Tongue (tissue), 2 donors: ENCODE measurements around the gene NKG7. TPM values are rescaled to one million over a fixed set of nuclear protein-coding genes. Genes with fewer than 3 reads are reported as not detected.

Source experiments
- DNase-seq: peaks from one replicate; pipeline ENCODE4 v3.0.0-alpha.2; 2015
- total RNA-seq: library from RNA; depleted of rRNA; stranded (reverse); fragments of >200 nt; gene quantifications from one replicate; pipeline ENCODE4 v1.2.3, GENCODE V29; 2014

NKG7 gene
- total RNA-seq, 1 donor from 2014 or later: 2.3 TPM

GRCh38 chr19:51389143-51389542 is 16.7 kb upstream of the NKG7 start:
- DNase-seq: no peak

GRCh38 chr19:51387924-51388389 is 15.5 kb upstream of the NKG7 start, which contains the start of gene LIM2:
LIM2 (minus strand) TSS chr19:51387974; CDS start chr19:51387443, 531 bp downstream.
- DNase-seq: no peak

DNA sequence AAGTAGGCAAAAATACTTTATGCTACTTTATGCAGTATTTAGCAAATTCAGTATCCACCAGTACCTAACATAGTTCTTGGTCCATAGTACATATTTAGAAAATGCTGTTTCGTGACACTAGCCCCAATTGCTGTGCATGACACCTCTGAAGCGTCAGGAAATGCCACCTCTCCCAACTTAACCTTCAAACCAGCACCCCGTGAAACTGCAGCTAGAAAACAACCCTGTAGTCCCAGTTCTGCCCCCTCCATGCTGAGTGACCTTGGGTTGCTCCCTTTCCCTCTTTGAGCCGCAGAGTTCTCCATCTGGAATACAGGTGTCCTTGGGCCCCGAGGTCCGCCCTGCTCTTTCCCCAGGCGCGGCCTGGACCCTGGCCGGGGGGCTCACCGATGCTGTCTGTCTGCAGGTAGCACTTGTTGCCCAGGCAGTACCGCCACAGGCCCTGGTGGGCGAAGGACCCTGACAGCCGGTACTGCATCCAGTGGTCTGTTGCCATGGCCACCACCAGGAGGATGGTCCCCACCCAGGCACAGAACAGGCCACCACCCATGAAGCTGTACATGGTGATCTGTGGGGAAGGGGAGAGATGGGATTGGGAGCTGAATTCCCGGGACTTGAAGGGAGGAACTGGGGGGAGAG is 14.5 kb upstream of the NKG7 start:
- DNase-seq: no peak

GRCh38 chr19:51382004-51382403 is 9.6 kb upstream of the NKG7 start:
- DNase-seq: no peak

DNA sequence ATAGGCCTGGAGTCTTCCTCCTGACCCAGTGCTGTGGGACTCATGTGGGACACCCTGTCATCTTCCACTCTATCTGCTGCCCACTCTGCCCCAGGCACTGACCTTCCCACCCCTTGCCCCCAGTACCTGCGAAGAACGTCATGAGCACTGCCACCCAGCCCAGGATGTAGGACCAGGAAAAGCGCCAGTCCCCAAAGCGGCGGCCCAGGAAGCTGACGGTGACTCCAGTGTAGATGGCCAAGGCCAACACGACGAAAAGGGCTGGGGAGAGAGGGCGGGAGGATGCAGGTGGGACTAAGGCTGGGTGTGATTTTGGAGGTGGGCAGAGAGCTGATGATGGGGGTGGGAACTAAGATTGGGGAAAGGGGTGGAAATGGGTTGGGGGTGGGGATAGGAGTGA is 7.9 kb upstream of the NKG7 start:
- no peak for DNase-seq

GRCh38 chr19:51377422-51377821 is 5.0 kb upstream of the NKG7 start:
- DNase-seq: no peak

DNA sequence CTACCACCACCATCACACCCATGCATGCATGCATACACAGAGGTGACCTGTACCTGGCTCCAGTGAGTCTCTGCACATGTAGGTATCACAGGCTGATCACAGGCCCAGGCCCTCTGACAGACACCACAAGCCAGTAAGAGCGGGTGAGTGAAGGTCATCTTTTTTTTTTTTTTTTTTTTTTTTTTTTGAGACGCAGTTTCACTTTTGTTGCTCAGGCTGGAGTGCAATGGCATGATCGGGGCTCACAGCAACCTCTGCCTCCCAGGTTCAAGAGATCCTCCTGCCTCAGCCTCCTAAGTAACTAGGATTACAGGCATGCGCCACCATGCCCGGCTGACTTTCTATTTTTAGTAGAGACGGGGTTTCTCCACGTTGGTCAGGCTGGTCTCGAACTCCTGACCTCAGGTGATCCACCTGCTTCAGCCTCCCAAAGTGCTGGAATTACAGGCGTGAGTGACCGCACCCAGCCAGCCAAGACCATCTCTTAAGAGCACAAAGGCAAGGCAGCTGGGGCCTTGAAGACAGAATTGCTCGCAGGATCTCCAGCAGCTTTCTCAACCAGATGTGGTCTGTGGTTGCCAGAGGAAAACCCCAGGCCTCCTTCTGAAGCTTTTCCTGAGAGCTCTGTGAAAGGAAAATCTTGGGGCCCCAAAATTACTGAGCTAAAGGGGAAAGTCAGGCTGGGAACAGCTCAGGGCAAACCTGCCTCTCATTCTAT is 3.2 kb upstream of the NKG7 start:
- no peak for DNase-seq

GRCh38 chr19:51372021-51372648 is 319 bp downstream of the NKG7 start:
- DNase-seq: no peak

- no peak for DNase-seq
Observed at GRCh38 chr19:51371186-51371690, 1.2 kb downstream of the NKG7 start.

- DNase-seq: no peak
Observed at GRCh38 chr19:51370230-51370629, 2.2 kb downstream of the NKG7 start.

GRCh38 chr19:51368366-51369282 is 3.8 kb downstream of the NKG7 start, which contains the start of gene CLDND2:
CLDND2 (minus strand) TSS chr19:51369003; CDS start chr19:51368577, 426 bp downstream.
- DNase-seq: no peak

DNA sequence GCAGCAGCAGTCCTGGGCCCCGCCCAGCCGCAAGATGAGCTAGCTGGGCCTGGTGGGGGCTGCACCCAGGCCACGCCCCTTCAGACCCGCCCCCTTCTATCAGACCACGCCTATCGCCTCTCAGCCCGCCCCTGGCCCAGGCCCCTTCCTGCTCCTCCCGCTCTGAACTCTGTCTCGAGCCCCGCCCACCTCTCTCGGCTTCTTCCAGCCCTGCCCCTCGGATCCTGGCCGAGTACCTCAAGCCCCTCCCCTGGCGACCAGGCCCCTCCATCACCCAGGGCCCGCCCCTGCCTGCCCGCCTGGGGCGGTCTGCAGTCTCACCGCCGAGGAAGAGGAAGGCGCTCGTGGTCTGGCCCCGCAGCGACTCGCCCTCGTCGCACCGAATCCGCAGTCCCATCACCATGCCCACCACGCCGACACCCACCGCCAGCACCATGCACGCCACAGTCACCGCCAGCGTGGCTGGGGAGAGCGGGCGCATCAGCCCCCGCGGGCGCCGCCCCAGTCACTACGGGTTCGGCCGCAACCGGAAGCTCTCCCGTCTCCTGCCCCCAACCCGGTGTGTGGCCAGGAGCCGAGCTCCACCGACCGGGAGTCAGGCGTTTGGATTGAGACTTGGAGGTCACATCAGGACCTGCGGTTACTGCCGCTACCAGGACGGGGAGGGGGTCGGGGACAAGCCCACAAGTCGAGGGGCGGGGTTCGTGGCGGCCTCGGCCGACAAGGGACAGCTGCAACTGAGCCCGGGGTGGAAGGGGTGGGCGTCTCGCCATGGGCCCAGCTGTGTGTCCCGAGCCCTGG is 4.7 kb downstream of the NKG7 start:
- peak; percentile 99 for DNase-seq

GRCh38 chr19:51367255-51367564 is 5.2 kb downstream of the NKG7 start:
- DNase-seq: no peak

DNA sequence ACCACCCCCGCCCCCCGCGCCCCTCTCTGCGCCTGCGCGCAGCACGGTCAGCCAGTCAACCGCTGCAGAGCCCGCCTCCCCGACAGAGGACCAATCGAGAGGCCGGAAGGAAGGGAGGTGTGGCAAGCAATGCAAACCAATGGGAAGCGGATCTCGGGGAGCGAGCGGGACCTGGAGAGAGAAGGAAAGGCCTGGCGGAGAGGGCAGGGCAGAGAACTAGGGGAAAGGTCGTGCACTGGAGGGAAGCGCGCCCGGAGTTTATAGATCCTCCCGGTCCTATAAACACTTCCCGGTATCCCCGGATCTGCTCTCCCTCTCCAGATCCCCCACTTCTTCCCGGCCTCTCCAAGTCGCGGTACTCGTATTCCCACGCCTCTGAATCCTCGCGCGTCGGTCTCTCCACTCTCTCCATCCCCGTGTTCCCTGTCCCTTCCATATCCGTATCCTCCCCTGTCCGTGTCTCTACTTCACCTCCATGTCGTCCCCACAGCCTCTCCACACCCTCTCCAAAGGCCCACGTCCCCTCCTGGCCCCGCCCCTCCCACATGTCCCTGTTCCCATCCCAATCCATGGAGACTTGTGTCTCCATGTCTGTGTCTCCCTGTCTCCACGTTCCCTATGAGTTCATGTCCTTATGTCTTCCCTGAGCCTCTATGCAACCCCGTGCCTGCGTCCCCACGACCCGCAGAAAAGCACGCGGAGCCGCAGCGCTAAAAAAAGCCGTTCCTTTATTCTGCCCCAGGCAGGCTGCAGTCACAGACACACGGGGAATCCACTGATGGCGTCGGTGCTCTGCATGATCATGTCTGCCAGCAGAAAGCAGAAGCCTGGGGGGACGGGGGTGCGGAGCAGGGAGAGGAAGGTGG is 5.8 kb downstream of the NKG7 start:
- peak; percentile 99 for DNase-seq

- DNase-seq: no peak
Observed at GRCh38 chr19:51365965-51366388, 6.5 kb downstream of the NKG7 start, which contains the start of gene ETFB. ETFB (minus strand) TSS chr19:51366388; CDS start chr19:51366326, 62 bp downstream.

DNA sequence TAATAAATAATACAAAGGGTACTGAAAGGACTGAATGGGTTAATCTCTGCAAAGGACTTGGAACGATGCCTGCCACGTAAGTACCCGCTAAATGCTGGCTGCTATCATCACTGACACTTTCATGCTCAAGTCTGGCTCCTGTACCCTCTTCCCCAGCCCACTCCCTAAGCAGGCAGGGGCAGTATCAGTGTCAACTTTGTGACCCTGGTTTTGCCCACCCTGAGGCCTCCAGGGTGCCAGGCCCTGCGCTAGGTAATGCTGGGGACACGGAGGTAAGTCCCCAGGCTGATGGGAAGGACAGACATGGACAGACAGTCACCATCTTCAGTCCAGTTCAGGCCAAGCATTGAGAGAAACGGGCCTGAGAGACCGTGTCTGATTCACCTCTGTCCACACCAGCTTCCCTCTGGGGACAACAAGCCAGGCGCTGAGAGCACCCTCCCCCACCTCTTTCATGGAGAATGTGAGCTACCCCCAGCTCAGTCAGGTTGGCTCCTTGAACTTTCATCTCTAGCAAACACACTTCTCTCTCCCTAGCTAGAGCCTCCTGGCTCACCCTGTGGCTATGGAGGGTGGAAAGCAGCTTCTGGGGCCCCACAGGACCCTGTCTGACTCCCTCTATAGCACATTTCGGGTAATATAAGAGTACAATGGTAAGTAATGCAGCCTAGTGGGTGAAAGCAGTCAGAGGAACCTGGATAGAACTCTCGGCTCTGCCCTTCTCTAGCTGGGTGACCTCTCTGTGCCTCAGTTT is 7.1 kb downstream of the NKG7 start:
- DNase-seq: peak; percentile 41

- DNase-seq: no peak
Observed at GRCh38 chr19:51364200-51365106, 8.0 kb downstream of the NKG7 start.

DNA sequence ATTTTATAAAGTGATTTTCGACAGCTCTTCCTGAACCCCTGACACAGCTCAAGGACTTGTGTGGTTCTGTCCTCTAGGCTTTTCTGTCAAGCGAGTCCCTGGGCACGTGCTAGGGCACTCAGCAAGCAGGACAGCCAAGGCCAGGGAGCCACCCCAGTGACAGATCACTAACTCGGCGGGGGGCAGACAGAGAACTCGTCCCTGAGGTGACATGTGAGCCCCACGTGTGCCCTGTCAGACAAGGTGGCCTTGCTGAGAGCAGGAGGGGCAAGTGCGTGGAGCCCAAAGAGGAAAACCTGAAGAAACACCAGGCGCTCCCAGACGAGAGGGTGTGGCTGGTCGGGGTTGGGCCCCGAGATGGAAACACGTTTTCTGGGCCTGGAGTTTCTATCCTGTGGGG is 11.2 kb downstream of the NKG7 start:
- DNase-seq: no peak
